ENCODE data around the gene C19orf25. TPM values are rescaled to one million over a fixed set of nuclear protein-coding genes. Genes with fewer than 3 reads are reported as not detected.

C19orf25 gene
- total and polyA plus RNA-seq, 2 of the 13 experiments (the other 11 are each of a cell fraction or from before 2014, with no cell fraction given) = 14.2 to 32.4 TPM

DNA sequence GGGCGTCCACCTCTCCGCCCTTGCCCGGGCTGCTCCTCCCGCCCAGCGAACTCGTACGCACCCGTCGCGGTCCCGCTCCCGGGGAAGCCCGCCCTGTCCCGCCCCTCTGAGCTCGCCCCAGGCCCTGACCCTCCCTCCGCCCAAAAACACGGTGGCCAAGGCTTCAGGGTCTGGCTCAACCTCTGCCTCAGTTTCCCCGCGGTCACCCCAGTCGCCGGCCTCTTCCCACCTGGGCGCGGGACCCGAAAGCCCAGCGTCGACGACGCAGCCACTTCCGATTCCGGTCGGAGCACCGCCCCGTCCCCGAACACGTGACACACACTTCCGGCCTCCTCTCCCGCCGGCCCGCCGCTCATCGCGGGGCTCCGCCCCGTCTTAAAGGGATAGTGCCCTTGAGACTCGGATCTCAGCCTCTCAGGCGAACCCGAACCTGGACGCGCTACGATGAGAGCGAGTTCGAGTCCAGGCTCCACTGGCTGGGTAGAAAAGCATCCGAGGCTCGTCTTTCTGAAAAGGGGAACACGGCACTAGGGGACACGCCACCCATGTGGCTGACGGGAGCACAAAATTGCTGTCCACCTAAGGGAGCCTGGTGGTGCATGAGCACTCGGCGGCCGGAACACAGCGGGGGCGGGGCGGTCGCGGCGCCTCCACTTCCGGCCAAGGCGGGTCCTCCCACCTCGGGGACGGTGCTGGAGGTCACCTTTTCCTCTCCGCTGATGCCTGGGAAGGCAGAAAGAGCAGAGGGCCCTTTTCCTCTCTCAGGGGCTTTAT, at the start of gene C19orf25 (continued):
- TF ChIP-seq YY1 (IDR thresholded peaks at IDR 0.05; ENCODE audit: insufficient read depth, insufficient replicate concordance, low read depth, low read length) (peak; percentile 46), HOXA7 (CRISPR knock-in tag; IDR thresholded peaks at IDR 0.05) (no peak), THAP9 (CRISPR knock-in tag; IDR thresholded peaks at IDR 0.05; ENCODE audit: borderline replicate concordance) (peak; percentile 78; the same call in 1 of the 2 replicates), ZNF318 (CRISPR knock-in tag; IDR thresholded peaks at IDR 0.05) (no peak), ZNF747 (CRISPR knock-in tag; IDR thresholded peaks at IDR 0.05; ENCODE audit: borderline replicate concordance) (no peak), SKI (IDR thresholded peaks at IDR 0.05; ENCODE audit: partially characterized antibody) (peak; percentile 68), ZNF280B (CRISPR knock-in tag; IDR thresholded peaks at IDR 0.05; ENCODE audit: borderline replicate concordance) (0 out of 2 replicates have a peak, but pooled peaks have one; percentile 16), SRY (CRISPR knock-in tag; IDR thresholded peaks at IDR 0.05) (0 out of 2 replicates have a peak, but pooled peaks have one; percentile 35), GATAD2A (CRISPR knock-in tag; IDR thresholded peaks at IDR 0.05) (peak; percentile 21; the same call in 1 of the 2 replicates), SIX4 (CRISPR knock-in tag; IDR thresholded peaks at IDR 0.05) (no peak), ZHX1 (CRISPR knock-in tag; IDR thresholded peaks at IDR 0.05; ENCODE audit: low read depth) (0 out of 2 replicates have a peak, but pooled peaks have one; percentile 46)
